Nephron progenitor cell (in vitro differentiated cells): ENCODE data around the gene DIS3L2.
"Not testable (repeated sequence)": the region's sequence is repeated elsewhere in the genome, so short reads cannot be mapped to it uniquely, and the experiment has no call there.

ENCODE experiments used
- DNase-seq: peaks from one replicate; pipeline ENCODE4 v3.0.0; 2021
- H3K27ac Mint-ChIP-seq: 2 replicates; pipeline ENCODE4 v1.8.0; 2021; ENCODE audit warnings: mild to moderate bottlenecking, moderate library complexity, mixed read lengths
- H3K27me3 Mint-ChIP-seq: 2 replicates; pipeline ENCODE4 v1.8.0; 2021; ENCODE audit warnings: mild to moderate bottlenecking, low read depth, mixed read lengths; ENCODE audit not compliant: poor library complexity
- H3K36me3 Mint-ChIP-seq: 2 replicates; pipeline ENCODE4 v1.8.0; 2021; ENCODE audit warnings: low read depth, mixed read lengths
- H3K4me1 Mint-ChIP-seq: 2 replicates; pipeline ENCODE4 v1.8.0; 2021; ENCODE audit warnings: mixed read lengths
- H3K4me3 Mint-ChIP-seq: 2 replicates; pipeline ENCODE4 v1.8.0; 2021; ENCODE audit warnings: mild to moderate bottlenecking, moderate library complexity, mixed read lengths
- H3K9me3 Mint-ChIP-seq: 2 replicates; pipeline ENCODE4 v1.8.0; 2021; ENCODE audit warnings: mild to moderate bottlenecking, moderate library complexity, mixed read lengths
- TF ChIP-seq, protein P1 (sequence below): fragments of 200-600 bp; sonication (generic); IDR thresholded peaks from 2 replicates; pipeline ENCODE4 v1.5.0; 2021; ENCODE audit warnings: antibody characterized with exemption

The DIS3L2 gene

DNA sequence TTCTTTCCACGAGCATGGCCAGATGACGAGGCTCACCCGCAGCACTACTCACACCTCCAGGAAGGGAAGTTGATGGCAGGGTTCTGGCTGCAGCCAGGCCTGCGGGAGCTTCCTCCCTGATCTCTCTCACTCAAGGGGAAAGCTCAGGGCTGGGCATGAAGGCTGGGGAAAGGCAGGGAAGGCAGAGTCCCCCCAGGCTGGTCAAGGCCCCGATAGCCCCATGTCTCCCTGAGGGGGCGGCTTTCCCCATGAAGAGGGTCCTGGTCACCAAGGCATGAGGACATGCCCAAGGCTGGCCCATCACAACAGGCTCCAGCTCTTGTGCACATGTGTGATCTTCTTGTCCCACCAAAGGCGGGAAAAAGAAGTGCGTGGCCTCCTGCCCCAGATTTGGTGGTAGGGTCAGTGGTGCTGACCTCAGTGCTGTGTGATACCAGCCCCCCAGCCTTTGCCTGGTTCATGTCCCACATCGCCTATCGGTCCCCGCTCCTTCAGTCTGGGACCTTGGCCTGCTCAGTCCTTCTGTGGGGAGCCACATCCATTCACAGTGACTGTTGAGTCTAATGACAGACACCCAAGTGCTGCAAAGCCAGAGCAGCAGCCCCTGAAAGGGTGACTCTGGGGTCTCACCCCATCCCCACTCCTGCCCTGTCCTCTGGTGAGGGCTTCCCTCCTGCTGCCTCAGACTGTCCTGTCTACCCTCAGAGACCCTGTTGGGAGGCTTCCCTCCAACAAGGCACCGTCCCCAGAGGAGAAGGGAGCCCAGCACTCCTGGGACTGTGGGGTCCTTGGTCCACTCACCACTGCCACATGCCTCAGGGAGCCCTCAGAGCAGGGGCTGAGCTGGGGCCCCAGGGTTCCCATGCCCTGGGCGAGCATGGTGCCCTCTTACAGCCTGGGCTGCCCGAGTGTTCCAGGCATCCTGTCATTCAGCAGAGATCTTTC, 367.3 kb downstream of the DIS3L2 start:
- Mint-ChIP-seq H3K4me3 (no peak overlapping the region), H3K4me1 (peaks cover 13% of the 10 kb centered on the region), H3K27ac (no peak overlapping the region), H3K27me3 (peaks cover 4% of the 10 kb centered on the region), H3K36me3 (no peaks in the 10 kb centered on the region), H3K9me3 (no peaks in the 10 kb centered on the region)
- TF ChIP-seq, protein P1, sequence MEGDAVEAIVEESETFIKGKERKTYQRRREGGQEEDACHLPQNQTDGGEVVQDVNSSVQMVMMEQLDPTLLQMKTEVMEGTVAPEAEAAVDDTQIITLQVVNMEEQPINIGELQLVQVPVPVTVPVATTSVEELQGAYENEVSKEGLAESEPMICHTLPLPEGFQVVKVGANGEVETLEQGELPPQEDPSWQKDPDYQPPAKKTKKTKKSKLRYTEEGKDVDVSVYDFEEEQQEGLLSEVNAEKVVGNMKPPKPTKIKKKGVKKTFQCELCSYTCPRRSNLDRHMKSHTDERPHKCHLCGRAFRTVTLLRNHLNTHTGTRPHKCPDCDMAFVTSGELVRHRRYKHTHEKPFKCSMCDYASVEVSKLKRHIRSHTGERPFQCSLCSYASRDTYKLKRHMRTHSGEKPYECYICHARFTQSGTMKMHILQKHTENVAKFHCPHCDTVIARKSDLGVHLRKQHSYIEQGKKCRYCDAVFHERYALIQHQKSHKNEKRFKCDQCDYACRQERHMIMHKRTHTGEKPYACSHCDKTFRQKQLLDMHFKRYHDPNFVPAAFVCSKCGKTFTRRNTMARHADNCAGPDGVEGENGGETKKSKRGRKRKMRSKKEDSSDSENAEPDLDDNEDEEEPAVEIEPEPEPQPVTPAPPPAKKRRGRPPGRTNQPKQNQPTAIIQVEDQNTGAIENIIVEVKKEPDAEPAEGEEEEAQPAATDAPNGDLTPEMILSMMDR: no peak
- no peak for DNase-seq

DNA sequence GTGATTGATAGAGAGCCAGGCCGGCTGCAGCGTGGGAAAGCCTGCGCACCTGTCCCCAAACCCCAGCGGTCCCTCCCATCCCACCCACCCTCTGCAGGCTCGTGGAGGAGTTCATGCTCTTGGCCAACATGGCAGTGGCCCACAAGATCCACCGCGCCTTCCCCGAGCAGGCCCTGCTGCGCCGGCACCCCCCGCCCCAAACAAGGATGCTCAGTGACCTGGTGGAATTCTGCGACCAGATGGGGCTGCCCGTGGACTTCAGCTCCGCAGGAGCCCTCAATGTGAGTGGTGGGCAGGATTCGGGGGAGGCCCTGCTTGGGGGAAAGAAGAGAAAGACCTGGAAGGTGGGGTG, 368.2 kb downstream of the DIS3L2 start:
- TF ChIP-seq, protein P1: no peak
- peaks cover 4% of the 10 kb centered on the region for H3K4me1 Mint-ChIP-seq
- no peak for DNase-seq
- H3K27me3 Mint-ChIP-seq: peaks cover 4% of the 10 kb centered on the region
- no peaks in the 10 kb centered on the region for H3K9me3 Mint-ChIP-seq
- no peak overlapping the region for H3K27ac Mint-ChIP-seq
- no peak overlapping the region for H3K4me3 Mint-ChIP-seq
- no peaks in the 10 kb centered on the region for H3K36me3 Mint-ChIP-seq

DNA sequence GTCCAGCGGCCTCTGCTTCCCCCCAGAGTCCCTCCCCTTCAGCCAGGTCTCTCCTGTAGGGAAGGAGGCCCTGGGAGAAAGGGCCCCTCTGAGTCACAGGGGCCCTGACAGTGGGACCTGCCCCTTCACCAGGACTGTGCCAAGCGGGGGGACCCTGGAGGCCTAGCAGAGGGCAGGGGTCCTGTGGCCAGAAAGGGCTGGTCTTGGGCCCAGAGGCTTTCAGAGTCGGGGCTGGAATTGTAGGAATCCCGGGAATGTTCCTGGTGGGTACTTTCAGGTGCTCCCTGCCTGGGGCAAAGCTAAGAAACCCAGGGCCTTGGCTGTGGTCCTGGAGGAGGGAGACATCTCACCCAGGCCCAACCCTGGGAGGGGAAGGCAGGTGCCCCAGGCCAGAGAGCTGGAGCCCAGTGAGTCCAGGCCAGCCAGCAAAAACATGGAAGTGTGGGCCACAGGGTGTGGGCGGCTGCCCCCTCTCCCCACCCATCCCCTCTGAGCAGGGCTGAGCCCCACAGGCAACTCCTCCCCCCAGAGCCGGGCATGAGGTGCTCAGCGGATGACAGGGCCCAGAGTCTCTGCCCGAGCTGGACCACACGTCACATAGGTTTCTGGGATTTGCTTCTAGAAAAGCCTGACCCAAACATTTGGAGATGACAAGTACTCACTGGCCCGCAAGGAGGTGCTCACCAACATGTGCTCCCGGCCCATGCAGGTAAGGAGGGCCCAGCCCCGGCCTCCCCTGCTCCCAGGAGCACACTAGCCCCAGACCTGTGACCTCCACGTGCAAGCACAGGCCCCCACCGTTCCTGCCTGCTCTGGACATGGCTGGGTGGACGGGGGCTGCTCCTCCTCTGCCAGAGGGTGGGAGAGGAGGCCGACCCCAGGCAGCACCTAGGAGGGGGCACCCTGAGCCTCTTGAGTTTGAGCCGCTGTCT, 368.8 kb downstream of the DIS3L2 start:
- Mint-ChIP-seq H3K4me1 (peaks cover 4% of the 10 kb centered on the region), H3K27me3 (peaks cover 4% of the 10 kb centered on the region), H3K9me3 (no peaks in the 10 kb centered on the region), H3K4me3 (no peak overlapping the region), H3K27ac (no peak overlapping the region), H3K36me3 (no peaks in the 10 kb centered on the region)
- TF ChIP-seq, protein P1: no peak
- no peak for DNase-seq

DNA sequence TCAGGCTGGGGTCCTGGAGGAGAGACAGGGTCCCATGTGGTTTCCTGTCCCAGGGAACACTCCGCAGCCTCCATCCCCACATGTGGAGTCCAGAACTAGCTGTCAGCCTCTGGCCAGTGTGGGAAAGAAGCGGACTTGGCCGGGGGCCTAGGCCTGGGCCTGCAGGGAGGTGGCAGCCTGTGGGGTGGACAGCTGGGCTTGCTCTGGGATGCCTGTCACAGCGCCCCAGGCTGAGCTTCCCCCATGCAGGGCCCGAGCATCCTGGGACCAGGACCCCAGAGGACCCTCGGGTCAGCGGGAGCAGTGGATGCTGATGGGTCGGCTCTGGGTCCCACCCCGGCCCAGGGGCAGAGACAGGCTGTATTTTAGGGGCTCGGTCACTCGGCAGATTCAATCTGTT, 369.5 kb downstream of the DIS3L2 start:
- not testable (repeated sequence) for H3K9me3 Mint-ChIP-seq, H3K4me1 Mint-ChIP-seq, H3K27me3 Mint-ChIP-seq, H3K27ac Mint-ChIP-seq, H3K36me3 Mint-ChIP-seq, H3K4me3 Mint-ChIP-seq, DNase-seq

DNA sequence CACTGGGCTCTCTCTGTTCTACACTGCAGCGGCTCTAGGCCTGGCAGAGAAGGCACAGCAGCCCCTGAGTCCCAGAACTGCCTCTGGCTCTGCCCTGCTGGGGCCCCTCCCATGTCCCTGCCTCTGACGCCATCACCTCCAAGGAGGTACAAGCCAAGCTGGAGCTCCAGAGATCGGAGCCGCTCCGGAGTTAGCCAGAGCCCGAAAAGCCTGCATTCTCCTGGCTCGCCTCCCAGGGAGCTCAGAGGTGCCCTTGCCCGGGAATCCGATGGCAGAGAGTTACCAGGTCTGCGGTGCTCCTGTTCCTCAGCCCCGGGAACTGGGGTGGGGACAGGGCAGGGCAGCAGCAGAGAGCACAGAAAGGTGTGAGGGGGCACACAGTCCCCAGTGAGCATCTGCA, 370.1 kb downstream of the DIS3L2 start:
- H3K27ac Mint-ChIP-seq, H3K9me3 Mint-ChIP-seq, H3K4me3 Mint-ChIP-seq, DNase-seq, H3K4me1 Mint-ChIP-seq, H3K36me3 Mint-ChIP-seq, H3K27me3 Mint-ChIP-seq: not testable (repeated sequence)

DNA sequence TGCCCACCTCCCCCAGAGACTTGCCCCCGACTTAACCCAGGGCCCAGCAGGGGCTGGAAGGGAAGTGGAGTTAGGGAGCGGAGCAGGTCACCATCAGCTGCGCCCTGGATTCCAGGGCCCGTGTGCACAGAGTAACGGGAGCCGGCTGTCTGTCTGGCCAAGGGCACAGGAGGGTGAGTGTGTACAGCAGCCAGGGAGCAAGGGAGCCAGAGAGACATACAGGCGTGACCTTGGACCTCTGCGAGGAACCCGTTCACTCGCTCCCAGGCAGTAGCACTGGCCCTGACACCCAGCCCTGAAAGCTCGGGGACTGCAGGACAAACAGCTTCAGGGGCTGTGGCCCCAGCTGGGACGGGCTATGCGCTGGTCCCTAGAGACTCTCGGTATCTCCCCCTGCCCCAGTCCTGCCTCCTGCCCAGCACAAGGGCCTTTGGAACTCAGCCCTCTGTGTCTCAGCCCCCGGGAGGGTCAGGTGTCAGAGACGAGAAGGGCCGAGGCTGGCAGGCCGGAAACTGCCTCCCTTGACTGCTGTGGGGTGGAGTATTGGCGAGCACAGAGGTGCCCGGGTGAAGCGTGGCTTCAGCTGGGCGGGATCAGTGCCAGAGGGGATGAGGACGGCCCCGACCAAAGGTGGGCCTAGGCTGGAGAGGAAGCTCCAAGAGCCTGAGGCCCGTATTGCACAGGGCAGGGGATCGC, 370.9 kb downstream of the DIS3L2 start:
- H3K27ac Mint-ChIP-seq, H3K36me3 Mint-ChIP-seq, H3K27me3 Mint-ChIP-seq, H3K4me3 Mint-ChIP-seq, H3K4me1 Mint-ChIP-seq, DNase-seq, H3K9me3 Mint-ChIP-seq: not testable (repeated sequence)

DNA sequence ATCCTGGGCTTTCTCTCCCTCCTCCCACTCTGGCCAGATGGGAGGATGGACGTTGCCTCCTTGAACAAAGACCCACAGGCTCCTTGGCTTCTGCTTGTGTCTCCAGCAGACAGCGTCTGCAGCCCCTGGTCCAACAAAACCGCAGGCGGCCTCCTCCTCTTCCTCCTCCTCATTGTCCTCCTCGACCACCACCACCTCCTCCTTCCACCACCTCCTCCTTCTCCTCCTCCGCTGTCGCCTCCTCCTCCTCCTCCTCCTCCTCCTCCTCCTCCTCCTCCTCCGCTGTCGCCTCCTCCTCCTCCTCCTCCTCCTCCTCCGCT, 371.4 kb downstream of the DIS3L2 start:
- no peaks in the 10 kb centered on the region for H3K9me3 Mint-ChIP-seq
- DNase-seq: no peak
- TF ChIP-seq, protein P1: no peak
- H3K27ac Mint-ChIP-seq: no peak overlapping the region
- H3K4me3 Mint-ChIP-seq: no peak overlapping the region
- H3K4me1 Mint-ChIP-seq: peaks cover 4% of the 10 kb centered on the region
- peaks cover 4% of the 10 kb centered on the region for H3K27me3 Mint-ChIP-seq
- H3K36me3 Mint-ChIP-seq: no peaks in the 10 kb centered on the region
